ENCODE results near the gene RAB11FIP2. TPM values are rescaled to one million over a fixed set of nuclear protein-coding genes. Genes with fewer than 3 reads are reported as not detected.

RAB11FIP2 gene
- total and polyA plus RNA-seq, 2 experiments from 2014 or later, result 9.8 to 18.4 TPM

DNA sequence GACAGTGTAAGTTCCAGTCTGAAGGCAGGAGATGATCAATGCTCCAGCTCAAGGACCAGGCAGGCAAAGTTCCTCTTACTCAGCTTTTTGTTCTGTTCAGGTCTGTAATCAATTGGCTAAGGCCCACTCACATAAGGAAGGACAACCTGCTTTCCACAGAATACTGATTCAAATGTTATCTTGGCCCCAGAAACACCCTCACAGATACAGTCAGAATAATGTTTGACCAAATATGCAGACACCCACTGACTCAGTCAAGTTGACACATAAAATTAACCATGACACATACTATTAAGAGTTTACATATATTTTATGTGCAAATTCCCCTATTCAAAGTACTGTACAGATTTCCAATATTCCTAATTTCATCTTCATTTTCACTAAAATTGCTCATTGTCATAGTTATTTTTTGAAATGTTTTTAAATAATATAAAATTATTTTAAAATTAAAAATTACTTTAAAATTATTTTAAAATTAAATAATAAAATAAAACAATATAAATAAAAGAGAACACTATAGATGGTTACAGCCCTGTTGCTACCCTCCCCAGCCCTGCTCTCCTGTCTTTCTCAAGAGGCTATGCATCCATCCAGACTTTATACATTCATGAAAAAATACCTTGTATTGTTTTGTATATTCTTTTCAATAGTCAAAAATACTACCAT, 59.4 kb downstream of the RAB11FIP2 start:
- DNase-seq (ENCODE audit: low read depth in 1 of 2, low spot score in 1 of 2), result no peak
- TF ChIP-seq, protein P1, sequence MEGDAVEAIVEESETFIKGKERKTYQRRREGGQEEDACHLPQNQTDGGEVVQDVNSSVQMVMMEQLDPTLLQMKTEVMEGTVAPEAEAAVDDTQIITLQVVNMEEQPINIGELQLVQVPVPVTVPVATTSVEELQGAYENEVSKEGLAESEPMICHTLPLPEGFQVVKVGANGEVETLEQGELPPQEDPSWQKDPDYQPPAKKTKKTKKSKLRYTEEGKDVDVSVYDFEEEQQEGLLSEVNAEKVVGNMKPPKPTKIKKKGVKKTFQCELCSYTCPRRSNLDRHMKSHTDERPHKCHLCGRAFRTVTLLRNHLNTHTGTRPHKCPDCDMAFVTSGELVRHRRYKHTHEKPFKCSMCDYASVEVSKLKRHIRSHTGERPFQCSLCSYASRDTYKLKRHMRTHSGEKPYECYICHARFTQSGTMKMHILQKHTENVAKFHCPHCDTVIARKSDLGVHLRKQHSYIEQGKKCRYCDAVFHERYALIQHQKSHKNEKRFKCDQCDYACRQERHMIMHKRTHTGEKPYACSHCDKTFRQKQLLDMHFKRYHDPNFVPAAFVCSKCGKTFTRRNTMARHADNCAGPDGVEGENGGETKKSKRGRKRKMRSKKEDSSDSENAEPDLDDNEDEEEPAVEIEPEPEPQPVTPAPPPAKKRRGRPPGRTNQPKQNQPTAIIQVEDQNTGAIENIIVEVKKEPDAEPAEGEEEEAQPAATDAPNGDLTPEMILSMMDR (IDR thresholded peaks at IDR 0.05; ENCODE audit: low read depth, low read length), result no peak
- no peaks in the 10 kb centered on the region for H3K4me1 ChIP-seq (ENCODE audit: low read depth)
- H3K27ac ChIP-seq, result no peak overlapping the region
- no peaks in the 10 kb centered on the region for H3K27me3 ChIP-seq
- H3K4me3 ChIP-seq, result no peak overlapping the region
- H3K9me3 ChIP-seq (ENCODE audit: low read depth), result no peaks in the 10 kb centered on the region
- no peaks in the 10 kb centered on the region for H3K36me3 ChIP-seq

DNA sequence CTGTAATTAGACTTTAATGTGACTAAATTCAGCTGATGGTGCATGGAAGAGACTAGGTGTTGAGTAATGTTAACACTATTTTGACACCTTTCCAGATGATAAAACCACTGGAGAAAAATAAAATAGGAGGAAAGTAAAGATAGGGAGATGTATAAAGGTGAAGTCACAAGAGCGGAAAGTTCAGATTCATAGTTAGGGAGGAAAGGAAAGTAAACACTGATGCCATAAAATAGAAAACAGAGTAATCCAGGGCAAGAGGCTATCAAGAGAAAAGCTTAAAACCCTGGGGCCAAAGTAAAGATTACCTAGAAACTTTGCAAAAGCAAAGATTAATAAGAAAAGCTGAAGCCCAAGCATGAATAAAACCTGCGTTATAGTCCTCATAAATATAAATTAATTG, 62.8 kb downstream of the RAB11FIP2 start:
- DNase-seq (ENCODE audit: low read depth in 1 of 2, low spot score in 1 of 2), result no peak
- Histone ChIP-seq H3K27ac (no peak overlapping the region), H3K9me3 (ENCODE audit: low read depth) (no peaks in the 10 kb centered on the region), H3K27me3 (no peaks in the 10 kb centered on the region), H3K36me3 (no peaks in the 10 kb centered on the region), H3K4me3 (no peak overlapping the region), H3K4me1 (ENCODE audit: low read depth) (no peaks in the 10 kb centered on the region)
- TF ChIP-seq, protein P1 (IDR thresholded peaks at IDR 0.05; ENCODE audit: low read depth, low read length), result no peak

DNA sequence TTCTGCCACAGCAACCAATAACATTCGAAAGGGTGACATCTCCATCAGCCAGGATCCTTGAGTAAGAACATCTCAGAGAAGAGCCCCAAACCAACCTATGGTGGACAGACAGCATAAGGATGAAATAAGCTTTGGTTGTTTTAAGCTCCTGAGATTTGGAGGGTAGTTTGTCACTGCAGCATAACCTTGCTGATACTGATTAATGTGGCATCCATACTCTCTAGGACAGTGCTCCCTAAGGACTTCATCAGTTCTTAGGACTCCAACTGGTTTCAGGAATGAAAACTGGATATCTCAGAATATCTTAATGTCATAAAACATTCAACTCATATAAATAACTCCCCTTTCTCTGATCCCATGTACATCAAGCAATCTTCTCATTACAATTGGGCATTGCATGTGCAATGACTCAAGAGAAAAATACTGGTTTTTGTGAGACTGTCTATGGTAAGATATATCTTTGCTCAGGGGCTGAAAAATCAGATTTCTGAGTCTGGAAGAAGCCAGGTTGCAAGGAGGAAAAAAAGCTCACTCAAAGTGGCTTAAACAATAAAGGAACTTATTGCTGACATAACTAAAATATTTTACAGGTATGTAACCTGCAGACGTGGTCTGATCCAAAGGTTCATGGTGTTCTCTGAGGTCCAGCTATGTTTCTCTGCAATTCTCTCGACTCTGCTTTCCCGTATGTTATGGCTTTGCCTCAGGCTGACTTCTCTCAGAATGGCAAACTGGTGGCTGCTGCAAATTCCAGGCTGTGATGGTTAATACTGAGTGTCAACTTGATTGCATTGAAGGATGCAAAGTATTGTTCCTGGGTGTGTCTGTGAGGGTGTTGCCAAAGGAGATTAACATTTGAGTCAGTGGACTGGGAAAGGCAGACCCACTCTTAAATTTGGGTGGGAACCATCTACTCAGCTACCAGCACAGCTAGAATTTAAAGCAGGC, 65.7 kb downstream of the RAB11FIP2 start:
- Histone ChIP-seq H3K27ac (no peak overlapping the region), H3K9me3 (ENCODE audit: low read depth) (no peaks in the 10 kb centered on the region)
- TF ChIP-seq, protein P1 (IDR thresholded peaks at IDR 0.05; ENCODE audit: low read depth, low read length), result no peak

DNA sequence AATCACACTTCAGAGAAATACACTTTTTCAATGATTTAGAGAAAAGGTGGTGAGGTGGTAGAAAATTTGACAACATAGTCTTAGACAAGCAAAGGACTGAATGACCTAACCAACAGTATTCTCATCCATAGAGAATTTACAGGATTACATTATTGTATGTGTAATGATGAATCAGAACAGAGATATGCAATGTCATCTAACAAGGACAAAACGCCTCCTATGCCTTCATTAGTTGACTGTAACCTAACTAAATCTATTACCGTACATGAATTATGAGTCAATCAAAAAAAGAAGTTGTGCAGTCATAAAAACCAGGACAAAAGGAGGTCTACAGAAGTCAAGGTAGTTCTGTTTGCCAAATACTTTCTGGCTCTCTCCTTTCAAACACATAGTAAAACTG, 66.5 kb downstream of the RAB11FIP2 start:
- no peak overlapping the region for H3K4me3 ChIP-seq
- peak in 1 of 2 donors; percentile 13 for DNase-seq (ENCODE audit: low read depth in 1 of 2, low spot score in 1 of 2)
- TF ChIP-seq, protein P1 (IDR thresholded peaks at IDR 0.05; ENCODE audit: low read depth, low read length), result no peak
- no peaks in the 10 kb centered on the region for H3K27me3 ChIP-seq
- no peaks in the 10 kb centered on the region for H3K36me3 ChIP-seq
- no peak overlapping the region for H3K27ac ChIP-seq
- no peaks in the 10 kb centered on the region for H3K9me3 ChIP-seq (ENCODE audit: low read depth)
- H3K4me1 ChIP-seq (ENCODE audit: low read depth), result no peaks in the 10 kb centered on the region

More for the DNA sequence above, 65.7 kb downstream of the RAB11FIP2 start:
- no peaks in the 10 kb centered on the region for H3K4me1 ChIP-seq (ENCODE audit: low read depth)
- H3K4me3 ChIP-seq, result no peak overlapping the region
- no peaks in the 10 kb centered on the region for H3K27me3 ChIP-seq
- DNase-seq (ENCODE audit: low read depth in 1 of 2, low spot score in 1 of 2), result no peak
- H3K36me3 ChIP-seq, result no peaks in the 10 kb centered on the region

DNA sequence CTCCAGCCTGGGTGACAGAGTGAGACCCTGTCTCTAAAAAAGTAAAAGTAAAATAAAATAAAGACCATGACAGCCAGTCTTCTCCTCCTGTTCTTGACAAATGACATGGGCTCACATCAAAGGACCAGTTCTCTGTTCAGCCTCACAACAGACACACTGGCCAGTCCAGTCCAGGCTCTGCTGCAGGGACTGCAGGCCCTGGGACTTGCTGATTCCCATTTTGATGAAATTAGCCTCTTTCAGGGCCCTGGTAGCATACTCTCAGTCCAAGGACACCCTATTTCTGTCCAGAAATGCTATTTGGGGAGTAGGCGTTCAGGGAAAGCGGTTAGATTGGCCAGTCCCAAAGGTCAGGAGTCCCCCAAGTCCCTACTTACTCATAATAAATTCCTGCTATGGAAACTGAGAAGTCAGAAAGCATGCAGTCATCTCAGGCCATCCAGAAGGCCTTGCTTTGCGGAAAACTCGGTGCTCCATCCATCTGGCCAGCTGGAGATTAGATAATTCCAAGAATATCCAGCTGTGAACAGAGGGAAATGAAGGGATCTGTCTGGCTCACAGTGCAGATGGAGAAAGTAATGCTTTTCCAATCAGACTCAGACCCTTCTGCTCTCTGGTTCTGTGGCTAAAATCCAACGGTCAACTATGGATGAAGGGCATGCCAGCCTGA, 74.4 kb downstream of the RAB11FIP2 start:
- no peaks in the 10 kb centered on the region for H3K9me3 ChIP-seq (ENCODE audit: low read depth)
- H3K4me3 ChIP-seq, result no peak overlapping the region
- H3K27me3 ChIP-seq, result no peaks in the 10 kb centered on the region
- H3K4me1 ChIP-seq (ENCODE audit: low read depth), result no peaks in the 10 kb centered on the region
- no peak for DNase-seq (ENCODE audit: low read depth in 1 of 2, low spot score in 1 of 2)
- TF ChIP-seq, protein P1 (IDR thresholded peaks at IDR 0.05; ENCODE audit: low read depth, low read length), result no peak
- no peaks in the 10 kb centered on the region for H3K36me3 ChIP-seq
- no peak overlapping the region for H3K27ac ChIP-seq

All from cardiac muscle cell (in vitro differentiated cells and primary cell).